Activated T-helper 1 cell treated with anti-CD3 and anti-CD28 coated beads, Interleukin-12 subunit alpha, Interleukin-12 subunit beta, Interleukin-2, Interleukin-4 antibody, amounts not matched to agents 30 ng/mL and 10 ng/mL and 1 ng/mL, durations not matched to agents 14 hours and 24 hours and 36 hours (primary cell): ENCODE measurements around the gene C10orf143. TPM values are rescaled to one million over a fixed set of nuclear protein-coding genes. Genes with fewer than 3 reads are reported as not detected.

Source experiments
- total RNA-seq: library from RNA; stranded (reverse); gene quantifications from 2 replicates; pipeline ENCODE4 v1.2.3, GENCODE V29; 2022

The C10orf143 gene
- total RNA-seq, 1 donor from 2014 or later: 3.3 TPM

Other genes starting within 250 kb of the C10orf143 start
- gene EBF3, start 146.6 kb downstream of the C10orf143 start, total RNA-seq: not detected in 2 replicates
- 119 and 129 TPM in 2 replicates for gene GLRX3, start 25.6 kb upstream of the C10orf143 start, total RNA-seq